Fibroblast of lung (primary cell): ENCODE data around the gene DNAH9.

Source experiments
- EZH2 ChIP-seq: IDR thresholded peaks from 2 replicates; pipeline ENCODE4 v1.5.1; 2012; ENCODE audit warnings: low read length, control low read depth, mild to moderate bottlenecking; ENCODE audit errors: missing control alignments
- TF ChIP-seq, protein P1 (sequence below), 2 donors: IDR thresholded peaks in 1 of 2; conservative IDR thresholded peaks in 1 of 2; 1 replicate in 1 of 2; 2 replicates in 1 of 2; pipeline ENCODE4 v1.5.1; 2011 to 2012; ENCODE audit warnings: low read length in 2 of 2, control low read depth in 1 of 2, inconsistent platforms in 1 of 2, low read depth in 1 of 2, mild to moderate bottlenecking in 1 of 2

- TF ChIP-seq, protein P1, sequence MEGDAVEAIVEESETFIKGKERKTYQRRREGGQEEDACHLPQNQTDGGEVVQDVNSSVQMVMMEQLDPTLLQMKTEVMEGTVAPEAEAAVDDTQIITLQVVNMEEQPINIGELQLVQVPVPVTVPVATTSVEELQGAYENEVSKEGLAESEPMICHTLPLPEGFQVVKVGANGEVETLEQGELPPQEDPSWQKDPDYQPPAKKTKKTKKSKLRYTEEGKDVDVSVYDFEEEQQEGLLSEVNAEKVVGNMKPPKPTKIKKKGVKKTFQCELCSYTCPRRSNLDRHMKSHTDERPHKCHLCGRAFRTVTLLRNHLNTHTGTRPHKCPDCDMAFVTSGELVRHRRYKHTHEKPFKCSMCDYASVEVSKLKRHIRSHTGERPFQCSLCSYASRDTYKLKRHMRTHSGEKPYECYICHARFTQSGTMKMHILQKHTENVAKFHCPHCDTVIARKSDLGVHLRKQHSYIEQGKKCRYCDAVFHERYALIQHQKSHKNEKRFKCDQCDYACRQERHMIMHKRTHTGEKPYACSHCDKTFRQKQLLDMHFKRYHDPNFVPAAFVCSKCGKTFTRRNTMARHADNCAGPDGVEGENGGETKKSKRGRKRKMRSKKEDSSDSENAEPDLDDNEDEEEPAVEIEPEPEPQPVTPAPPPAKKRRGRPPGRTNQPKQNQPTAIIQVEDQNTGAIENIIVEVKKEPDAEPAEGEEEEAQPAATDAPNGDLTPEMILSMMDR (conservative IDR thresholded peaks at IDR 0.05 in 1 of 2, IDR thresholded peaks at IDR 0.05 in 1 of 2; ENCODE audit: low read depth in 1 of 2, low read length in 2 of 2), result no peak
- no peak for TF ChIP-seq EZH2
Measured at GRCh38 chr17:11554042-11554441, 44.2 kb upstream of the DNAH9 start.
